Measurements from ENCODE around the gene PNPLA8.
A peak's percentile ranks its signal among the peaks of the same experiment; 100 is the strongest.

PNPLA8 gene

DNA sequence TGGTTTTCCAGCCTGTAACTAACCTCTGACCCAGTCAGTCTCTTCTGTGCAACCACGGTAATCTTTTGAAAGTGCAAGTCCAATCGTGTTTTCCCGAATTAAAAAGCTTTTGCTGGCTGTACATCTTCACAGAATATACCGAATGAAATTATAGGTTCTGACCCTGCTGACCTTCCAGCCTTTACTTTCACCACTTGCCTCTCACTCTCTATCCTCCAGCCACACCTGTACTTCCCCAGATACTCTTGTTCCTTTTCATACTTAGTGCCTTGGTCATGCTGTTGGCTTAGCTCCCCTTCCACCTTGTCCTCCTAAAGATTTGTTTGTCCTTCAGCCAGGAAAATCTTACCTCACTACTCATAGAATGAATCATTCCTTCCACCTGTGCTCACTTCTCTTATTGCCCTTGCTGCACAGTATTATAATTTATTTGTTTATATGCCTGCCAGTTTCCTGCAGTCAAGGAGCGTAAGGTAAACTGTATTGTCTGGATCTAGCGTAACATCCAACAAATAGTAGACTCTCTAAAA, 2.3 kb upstream of the PNPLA8 start:
- DNase-seq (ENCODE audit: low read depth), result no peak
- TF ChIP-seq, protein P1, sequence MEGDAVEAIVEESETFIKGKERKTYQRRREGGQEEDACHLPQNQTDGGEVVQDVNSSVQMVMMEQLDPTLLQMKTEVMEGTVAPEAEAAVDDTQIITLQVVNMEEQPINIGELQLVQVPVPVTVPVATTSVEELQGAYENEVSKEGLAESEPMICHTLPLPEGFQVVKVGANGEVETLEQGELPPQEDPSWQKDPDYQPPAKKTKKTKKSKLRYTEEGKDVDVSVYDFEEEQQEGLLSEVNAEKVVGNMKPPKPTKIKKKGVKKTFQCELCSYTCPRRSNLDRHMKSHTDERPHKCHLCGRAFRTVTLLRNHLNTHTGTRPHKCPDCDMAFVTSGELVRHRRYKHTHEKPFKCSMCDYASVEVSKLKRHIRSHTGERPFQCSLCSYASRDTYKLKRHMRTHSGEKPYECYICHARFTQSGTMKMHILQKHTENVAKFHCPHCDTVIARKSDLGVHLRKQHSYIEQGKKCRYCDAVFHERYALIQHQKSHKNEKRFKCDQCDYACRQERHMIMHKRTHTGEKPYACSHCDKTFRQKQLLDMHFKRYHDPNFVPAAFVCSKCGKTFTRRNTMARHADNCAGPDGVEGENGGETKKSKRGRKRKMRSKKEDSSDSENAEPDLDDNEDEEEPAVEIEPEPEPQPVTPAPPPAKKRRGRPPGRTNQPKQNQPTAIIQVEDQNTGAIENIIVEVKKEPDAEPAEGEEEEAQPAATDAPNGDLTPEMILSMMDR (IDR thresholded peaks at IDR 0.05; ENCODE audit: low read length, missing control alignments), result no peak
- H3K4me3 ChIP-seq (replicated peaks; ENCODE audit: low read depth, low read length), result no peak overlapping the region

DNA sequence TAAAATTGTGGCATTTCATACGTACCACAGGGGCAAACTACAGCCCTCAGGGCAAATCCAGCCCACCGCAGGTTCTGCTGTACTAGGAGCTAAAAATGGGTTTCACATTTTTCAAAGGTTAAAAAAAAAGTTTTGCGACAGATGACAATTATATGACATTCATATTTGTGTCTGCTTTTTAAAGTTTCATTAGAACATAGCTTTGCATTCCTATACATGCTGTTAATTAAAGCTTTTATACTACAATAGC, 758 bp upstream of the PNPLA8 start:
- DNase-seq (ENCODE audit: low read depth), result no peak
- peak overlapping the region; percentile 90 for H3K4me3 ChIP-seq (replicated peaks; ENCODE audit: low read depth, low read length)
- TF ChIP-seq, protein P1 (IDR thresholded peaks at IDR 0.05; ENCODE audit: low read length, missing control alignments), result no peak

DNA sequence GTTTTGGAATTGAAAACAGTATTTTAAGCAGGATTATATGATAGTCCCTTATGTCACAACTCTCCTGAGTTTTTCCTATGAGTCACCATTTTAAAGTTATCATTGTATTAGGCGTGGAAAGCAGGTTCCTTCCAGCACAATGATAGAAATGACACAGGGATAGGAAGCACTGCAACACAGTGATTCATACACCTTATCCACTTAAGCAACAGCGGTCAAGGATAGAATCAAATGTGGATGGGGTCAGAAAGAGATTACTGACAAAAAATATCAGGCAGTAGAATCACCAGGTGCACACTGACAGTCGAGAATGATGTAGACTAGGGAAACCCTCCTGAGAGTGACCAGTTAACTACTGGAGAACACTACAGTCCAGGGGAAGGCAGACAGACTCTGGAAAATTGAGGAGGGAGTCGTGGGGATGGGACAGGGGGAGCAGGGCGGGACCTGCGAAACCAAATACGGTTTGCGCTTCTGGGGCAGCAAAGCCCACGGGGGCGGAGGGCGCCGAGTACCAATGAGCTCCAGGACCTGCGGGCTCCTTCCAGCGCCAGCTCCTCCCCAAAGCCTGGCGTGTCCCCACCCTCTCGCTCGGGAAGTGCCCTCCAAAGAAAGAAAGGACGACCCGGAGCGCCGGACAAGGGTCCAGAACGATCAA, 479 bp downstream of the PNPLA8 start:
- TF ChIP-seq, protein P1 (IDR thresholded peaks at IDR 0.05; ENCODE audit: low read length, missing control alignments), result no peak
- peak overlapping the region; percentile 90 for H3K4me3 ChIP-seq (replicated peaks; ENCODE audit: low read depth, low read length)
- DNase-seq (ENCODE audit: low read depth), result peak; percentile 88

DNA sequence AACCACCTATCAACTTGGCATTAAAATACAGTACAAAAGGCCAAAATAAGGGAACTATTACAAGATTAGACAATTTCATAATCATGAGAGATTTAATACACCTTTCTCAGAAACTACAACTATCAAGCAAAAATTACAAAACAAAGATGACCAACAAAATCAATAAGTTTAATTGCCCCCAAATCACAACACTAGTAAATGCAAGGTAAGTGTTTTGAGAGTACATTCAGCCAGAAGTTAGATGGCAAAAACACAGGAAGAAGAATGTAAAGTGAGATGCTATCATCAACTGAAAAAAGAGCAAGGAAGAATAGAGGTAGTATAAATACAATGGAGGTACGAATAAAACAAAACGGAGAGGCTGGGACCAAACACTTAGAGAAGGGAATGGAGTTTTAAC, 3.2 kb downstream of the PNPLA8 start:
- no peak for DNase-seq (ENCODE audit: low read depth)
- no peak overlapping the region for H3K4me3 ChIP-seq (replicated peaks; ENCODE audit: low read depth, low read length)
- TF ChIP-seq, protein P1 (IDR thresholded peaks at IDR 0.05; ENCODE audit: low read length, missing control alignments), result no peak

DNA sequence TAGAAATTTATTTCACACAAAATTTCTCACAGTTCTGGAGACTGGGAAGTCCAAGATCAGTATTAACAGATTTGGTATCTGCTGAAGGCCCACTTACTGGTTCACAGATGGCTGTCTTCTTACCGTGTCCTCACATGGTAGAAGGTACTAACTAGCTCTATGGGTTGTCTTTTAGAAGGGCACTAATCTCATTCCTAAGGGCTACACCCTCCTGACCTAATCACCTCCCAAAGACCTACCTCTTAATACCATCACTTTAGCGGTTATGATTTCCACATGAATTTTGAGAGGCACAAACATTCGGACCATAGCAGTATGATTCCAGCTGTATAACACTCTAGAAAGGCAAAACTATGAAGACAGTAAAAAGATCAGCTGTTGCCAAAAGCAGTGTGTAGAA, 8.0 kb downstream of the PNPLA8 start:
- TF ChIP-seq, protein P1 (IDR thresholded peaks at IDR 0.05; ENCODE audit: low read length, missing control alignments), result no peak
- H3K4me3 ChIP-seq (replicated peaks; ENCODE audit: low read depth, low read length), result no peak overlapping the region
- DNase-seq (ENCODE audit: low read depth), result no peak

DNA sequence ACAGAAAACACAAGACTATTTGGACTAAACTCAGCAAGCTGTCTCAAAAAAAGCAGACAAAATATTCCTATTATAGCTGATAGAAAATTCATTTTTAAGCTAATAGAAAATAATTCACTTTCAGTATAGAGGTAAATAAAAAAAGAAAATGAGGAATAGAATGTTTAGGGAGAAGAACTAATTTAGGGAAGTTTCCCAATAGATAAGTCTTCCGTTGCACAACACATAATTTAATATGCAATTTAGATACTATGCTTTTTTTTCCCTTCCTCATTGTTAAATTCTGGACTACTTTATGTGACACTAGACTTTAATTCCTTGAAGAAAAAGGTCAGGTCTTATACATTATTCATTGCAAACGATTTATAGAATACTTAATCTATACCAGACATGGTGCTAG, 10.3 kb downstream of the PNPLA8 start:
- DNase-seq (ENCODE audit: low read depth), result no peak
- TF ChIP-seq, protein P1 (IDR thresholded peaks at IDR 0.05; ENCODE audit: low read length, missing control alignments), result no peak

DNA sequence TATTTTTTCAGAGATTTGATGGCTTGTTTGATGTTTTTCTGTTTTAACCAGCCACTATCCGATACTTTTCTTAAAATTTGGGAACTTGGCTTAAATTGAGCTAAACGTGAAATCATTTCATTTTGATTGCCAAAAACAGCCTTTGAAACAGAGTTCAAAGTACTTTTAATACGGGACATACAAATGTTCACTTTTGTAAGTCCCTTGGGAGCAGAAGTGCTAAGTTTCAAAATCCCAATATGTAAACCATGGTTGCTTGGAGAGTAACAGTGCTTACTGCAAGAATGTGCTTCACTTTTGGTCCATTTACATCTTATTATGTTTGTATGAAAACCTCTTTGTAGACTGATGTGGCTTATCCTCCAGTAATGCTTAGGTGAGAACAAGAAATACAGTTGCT, 10.9 kb downstream of the PNPLA8 start:
- no peak overlapping the region for H3K4me3 ChIP-seq (replicated peaks; ENCODE audit: low read depth, low read length)
- TF ChIP-seq, protein P1 (IDR thresholded peaks at IDR 0.05; ENCODE audit: low read length, missing control alignments), result no peak
- no peak for DNase-seq (ENCODE audit: low read depth)

More for the DNA sequence above, 10.3 kb downstream of the PNPLA8 start:
- H3K4me3 ChIP-seq (replicated peaks; ENCODE audit: low read depth, low read length), result no peak overlapping the region

Data from fibroblast of pulmonary artery (primary cell).